Endothelial cell of umbilical vein (primary cell): Measurements from ENCODE around the gene CD86. TPM values are rescaled to one million over a fixed set of nuclear protein-coding genes. Genes with fewer than 3 reads are reported as not detected.

Experiments
- BruUV-seq: library from RNA; stranded (reverse); fragments of 400-500 nt; replicated peaks from 2 replicates; lab custom pipeline; 2021; lab: Mats Ljungman, UMichigan
- CTCF ChIA-PET: fragments of 300-600, 350-600 bp; sonication (Branson Sonifier 250); formaldehyde crosslinking; loops from one replicate; lab custom pipeline; 2021; ENCODE audit warnings: antibody characterized with exemption, inconsistent platforms; lab: Charles Lee
- POLR2A ChIA-PET: fragments of 300-600, 350-600 bp; sonication (Branson Sonifier 250); formaldehyde crosslinking; loops from one replicate; lab custom pipeline; 2021; ENCODE audit warnings: antibody characterized with exemption, inconsistent platforms; lab: Charles Lee
- DNase-seq: peaks from one replicate; pipeline ENCODE4 v3.0.0-alpha.2; 2011; ENCODE audit warnings: low read depth, low spot score
- FAIRE-seq: peaks from 2 replicates; lab custom pipeline; 2011; peaks lifted over from hg19 to GRCh38; lab: Jason Lieb, UNC
- H2AFZ ChIP-seq: 2 replicates; pipeline ENCODE4 v1.6.0; 2012; ENCODE audit warnings: low read depth, low read length, control low read depth, inconsistent platforms
- H3K27ac ChIP-seq: 2 replicates; pipeline ENCODE4 v1.5.1; 2011; ENCODE audit warnings: low read depth, mild to moderate bottlenecking, control low read depth, low read length, moderate library complexity; ENCODE audit not compliant: insufficient read depth
- H3K27me3 ChIP-seq, 2 experiments: 2 replicates each; pipeline versions ENCODE4 v1.6.0 to v1.6.1; 2011; ENCODE audit warnings: low read length in 2 of 2, mixed read lengths in 1 of 2; ENCODE audit not compliant: control insufficient read depth in 2 of 2, insufficient read depth in 2 of 2
- H3K36me3 ChIP-seq, 2 experiments: 2 replicates in 1 of 2; 3 replicates in 1 of 2; pipeline ENCODE4 v1.5.1; 2011; ENCODE audit warnings: low read length in 2 of 2, mild to moderate bottlenecking in 1 of 2, moderate library complexity in 1 of 2; ENCODE audit not compliant: control insufficient read depth in 2 of 2, insufficient read depth in 2 of 2; ENCODE audit errors: extremely low read depth in 1 of 2
- H3K4me1 ChIP-seq: 3 replicates; pipeline ENCODE4 v1.5.1; 2011; ENCODE audit warnings: mild to moderate bottlenecking, low read length; ENCODE audit not compliant: control insufficient read depth, insufficient read depth; ENCODE audit errors: extremely low read depth
- H3K4me2 ChIP-seq: 2 replicates; pipeline ENCODE4 v1.6.1; 2011; ENCODE audit warnings: low read length, control low read depth, mixed read lengths; ENCODE audit not compliant: insufficient read depth
- H3K4me3 ChIP-seq, 3 experiments: fragments of 200-600 bp in 1 of 3; sonication (generic), shearing (Covaris generic) in 1 of 3; replicated peaks in 1 of 3; 2 replicates each; pipeline ENCODE4 v1.5.1; 2011 to 2016; ENCODE audit warnings: control low read depth in 3 of 3, low read length in 3 of 3, mild to moderate bottlenecking in 2 of 3, inconsistent platforms in 1 of 3, low read depth in 1 of 3, moderate library complexity in 1 of 3; ENCODE audit not compliant: insufficient read depth in 1 of 3
- H3K79me2 ChIP-seq: 2 replicates; pipeline ENCODE4 v1.6.0; 2012; ENCODE audit warnings: low read length, inconsistent platforms; ENCODE audit not compliant: control insufficient read depth, insufficient read depth
- H3K9ac ChIP-seq: replicated peaks from 2 replicates; pipeline ENCODE3; 2011; ENCODE audit warnings: low read length, control low read depth; ENCODE audit not compliant: insufficient read depth; ENCODE audit errors: extremely low read depth
- H3K9me1 ChIP-seq: replicated peaks from 3 replicates; pipeline ENCODE4 v1.6.0; 2011; ENCODE audit warnings: mild to moderate bottlenecking, low read length; ENCODE audit not compliant: control insufficient read depth, insufficient read depth; ENCODE audit errors: extremely low read depth
- H3K9me3 ChIP-seq: replicated peaks from 2 replicates; pipeline ENCODE4 v1.5.1; 2012; ENCODE audit warnings: low read length, inconsistent platforms; ENCODE audit not compliant: control insufficient read depth, insufficient read depth
- H4K20me1 ChIP-seq: replicated peaks from 2 replicates; pipeline ENCODE3; 2011; ENCODE audit warnings: mild to moderate bottlenecking, low read length; ENCODE audit not compliant: control insufficient read depth, insufficient read depth; ENCODE audit errors: extremely low read depth
- CTCF ChIP-seq, 2 donors: IDR thresholded peaks; 1 replicate in 1 of 2; 2 replicates in 1 of 2; pipeline ENCODE4 v1.5.1; 2011; ENCODE audit warnings: low read length in 2 of 2, mild to moderate bottlenecking in 2 of 2, moderate library complexity in 2 of 2, control low read depth in 1 of 2, inconsistent platforms in 1 of 2, low read depth in 1 of 2; ENCODE audit not compliant: insufficient read depth in 1 of 2; ENCODE audit errors: extremely low read depth in 1 of 2
- EZH2 ChIP-seq: IDR thresholded peaks from 2 replicates; pipeline ENCODE4 v1.6.1; 2012; ENCODE audit warnings: borderline replicate concordance, low read depth, mild to moderate bottlenecking, moderate library complexity, low read length, inconsistent platforms; ENCODE audit not compliant: severe bottlenecking
- GATA2 ChIP-seq: IDR thresholded peaks from 2 replicates; pipeline ENCODE4 v1.7.0; 2011; ENCODE audit warnings: low read depth, mild to moderate bottlenecking, moderate library complexity, mixed read lengths, low read length; ENCODE audit not compliant: insufficient read length, insufficient read depth
- MAX ChIP-seq: IDR thresholded peaks from 2 replicates; pipeline ENCODE4 v1.6.1; 2011; ENCODE audit not compliant: insufficient read depth, insufficient read length
- POLR2A ChIP-seq: IDR thresholded peaks from 2 replicates; pipeline ENCODE4 v1.6.1; 2012; ENCODE audit warnings: low read depth, mild to moderate bottlenecking, control low read depth, low read length
- POLR2AphosphoS5 ChIP-seq: IDR thresholded peaks from 2 replicates; pipeline ENCODE4 v1.6.1; 2012; ENCODE audit warnings: low read depth, mild to moderate bottlenecking, control low read depth, low read length, moderate library complexity; ENCODE audit not compliant: insufficient read depth
- dilution Hi-C: fragments of 300-500 bp; cut with MboI; formaldehyde crosslinking; loops from one replicate; pipeline ENCODE4 v1.15.0; 2019; ENCODE audit warnings: low sequenced_read_pairs; ENCODE audit not compliant: extremely low pct_ligation_motif_present
- intact Hi-C: fragments of 100-400 bp; cut with micrococcal nuclease; formaldehyde crosslinking; loops from one replicate; pipeline ENCODE4 v1.10.0; 2022
- polyA plus RNA-seq, 4 experiments: library from polyadenylated mRNA; depleted of rRNA in 3 of 4; stranded (reverse) in 3 of 4; unstranded in 1 of 4; fragments of >200 nt; gene quantifications; 2 replicates each; pipeline versions ENCODE4 v1.2.1 to v1.2.3, GENCODE V29; 2011 to 2012; ENCODE audit warnings: missing spikeins in 1 of 4
- total RNA-seq: library from RNA; stranded (reverse); gene quantifications from 2 replicates; pipeline ENCODE4 v1.2.3, GENCODE V29; 2021

The CD86 gene
- total and polyA plus RNA-seq, 2 donors (not counting 3 experiments of a cell fraction or from before 2014, with no cell fraction given) = not detected

- Histone ChIP-seq H3K4me2 (no peak overlapping the region), H3K27ac (no peak overlapping the region), H4K20me1 (no peaks in the 10 kb centered on the region), H2AFZ (no peak overlapping the region), H3K79me2 (no peaks in the 10 kb centered on the region), H3K9me3 (no peaks in the 10 kb centered on the region), H3K9ac (no peak overlapping the region), H3K4me1 (no peaks in the 10 kb centered on the region), H3K36me3 (no peaks in the 10 kb centered on the region), H3K4me3 (no peak overlapping the region), H3K27me3 (no peaks in the 10 kb centered on the region), H3K9me1 (no peaks in the 10 kb centered on the region)
- no peak for DNase-seq
- intact Hi-C loops (no loop called here), dilution Hi-C loops (no loop called here)
- FAIRE-seq = no peak
- BruUV-seq = no TSS peak
- ChIA-PET CTCF (no interaction called here), POLR2A (no interaction called here)
- TF ChIP-seq MAX (no peak), POLR2A (no peak), GATA2 (no peak), CTCF (IDR thresholded peaks at IDR 0.05; ENCODE audit: extremely low read depth in 1 of 2, insufficient read depth in 1 of 2, low read depth in 1 of 2, low read length in 2 of 2) (no peak), EZH2 (no peak), POLR2AphosphoS5 (no peak)
Measured at GRCh38 chr3:122146466-122146865, 91.3 kb downstream of the CD86 start.
